ENCODE results near the gene GCGR. TPM values are rescaled to one million over a fixed set of nuclear protein-coding genes. Genes with fewer than 3 reads are reported as not detected.

Gene GCGR
- not detected for total RNA-seq

- Histone ChIP-seq H3K4me3 (no peak within 1 kb of the TSS), H3K9me3 (no peaks in the 10 kb centered on the region), H3K4me1 (no peaks in the 10 kb centered on the region), H3K27me3 (peaks cover 64% of the 10 kb centered on the region), H3K9ac (ENCODE audit: low read depth in 2 of 2, low read length in 2 of 2) (no peak within 1 kb of the TSS), H3K27ac (no peak within 1 kb of the TSS), H3K36me3 (no peaks in the 10 kb centered on the region)
- DNase-seq: no peak
- TF ChIP-seq, protein P1, sequence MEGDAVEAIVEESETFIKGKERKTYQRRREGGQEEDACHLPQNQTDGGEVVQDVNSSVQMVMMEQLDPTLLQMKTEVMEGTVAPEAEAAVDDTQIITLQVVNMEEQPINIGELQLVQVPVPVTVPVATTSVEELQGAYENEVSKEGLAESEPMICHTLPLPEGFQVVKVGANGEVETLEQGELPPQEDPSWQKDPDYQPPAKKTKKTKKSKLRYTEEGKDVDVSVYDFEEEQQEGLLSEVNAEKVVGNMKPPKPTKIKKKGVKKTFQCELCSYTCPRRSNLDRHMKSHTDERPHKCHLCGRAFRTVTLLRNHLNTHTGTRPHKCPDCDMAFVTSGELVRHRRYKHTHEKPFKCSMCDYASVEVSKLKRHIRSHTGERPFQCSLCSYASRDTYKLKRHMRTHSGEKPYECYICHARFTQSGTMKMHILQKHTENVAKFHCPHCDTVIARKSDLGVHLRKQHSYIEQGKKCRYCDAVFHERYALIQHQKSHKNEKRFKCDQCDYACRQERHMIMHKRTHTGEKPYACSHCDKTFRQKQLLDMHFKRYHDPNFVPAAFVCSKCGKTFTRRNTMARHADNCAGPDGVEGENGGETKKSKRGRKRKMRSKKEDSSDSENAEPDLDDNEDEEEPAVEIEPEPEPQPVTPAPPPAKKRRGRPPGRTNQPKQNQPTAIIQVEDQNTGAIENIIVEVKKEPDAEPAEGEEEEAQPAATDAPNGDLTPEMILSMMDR (IDR thresholded peaks at IDR 0.05): no peak
- intact Hi-C loops (cut with DNase I): no loop called here
Measured at GRCh38 chr17:81803728-81804558, at the start of gene GCGR. Gene GCGR, plus strand, starts transcription at chr17:81804150. Its CDS starts 4,869 bp downstream, at chr17:81809019.

- H3K9me3 ChIP-seq: no peaks in the 10 kb centered on the region
- no peaks in the 10 kb centered on the region for H3K36me3 ChIP-seq
- H3K4me3 ChIP-seq: no peak overlapping the region
- no peak overlapping the region for H3K27ac ChIP-seq
- H3K9ac ChIP-seq (ENCODE audit: low read depth in 2 of 2, low read length in 2 of 2): no peak overlapping the region
- intact Hi-C loops (cut with DNase I): no loop called here
- H3K27me3 ChIP-seq: no peaks in the 10 kb centered on the region
- DNase-seq: no peak
- H3K4me1 ChIP-seq: no peaks in the 10 kb centered on the region
- TF ChIP-seq, protein P1 (IDR thresholded peaks at IDR 0.05): no peak
Measured at GRCh38 chr17:81792675-81793615, 11.0 kb upstream of the GCGR start.

DNA sequence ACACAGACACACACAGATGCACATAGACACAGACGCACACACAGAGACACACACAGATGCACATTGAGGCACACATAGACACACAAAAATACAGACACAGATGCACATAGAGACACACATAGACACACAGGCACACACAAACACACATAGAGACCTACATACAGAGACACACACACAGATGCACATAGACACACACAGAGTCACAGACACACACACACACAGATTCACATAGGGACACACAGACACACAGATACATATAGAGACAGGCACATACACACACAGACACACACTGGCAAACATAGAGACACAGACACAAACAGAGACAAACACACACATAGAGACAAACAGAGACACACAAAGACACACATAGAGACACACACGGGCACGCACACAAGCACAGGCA lies 9.9 kb upstream of the GCGR start:
- H3K9me3 ChIP-seq: no peaks in the 10 kb centered on the region
- intact Hi-C loops (cut with DNase I): no loop called here
- no peak for DNase-seq
- TF ChIP-seq, protein P1 (IDR thresholded peaks at IDR 0.05): no peak
- no peak overlapping the region for H3K4me3 ChIP-seq
- no peak overlapping the region for H3K27ac ChIP-seq
- no peaks in the 10 kb centered on the region for H3K36me3 ChIP-seq
- H3K4me1 ChIP-seq: no peaks in the 10 kb centered on the region
- no peak overlapping the region for H3K9ac ChIP-seq (ENCODE audit: low read depth in 2 of 2, low read length in 2 of 2)
- no peaks in the 10 kb centered on the region for H3K27me3 ChIP-seq

GRCh38 chr17:81794509-81794908 lies 9.4 kb upstream of the GCGR start:
- Histone ChIP-seq H3K9ac (ENCODE audit: low read depth in 2 of 2, low read length in 2 of 2) (no peak overlapping the region), H3K27me3 (no peaks in the 10 kb centered on the region), H3K4me1 (no peaks in the 10 kb centered on the region), H3K4me3 (no peak overlapping the region), H3K9me3 (no peaks in the 10 kb centered on the region), H3K36me3 (no peaks in the 10 kb centered on the region), H3K27ac (no peak overlapping the region)
- TF ChIP-seq, protein P1 (IDR thresholded peaks at IDR 0.05): no peak
- intact Hi-C loops (cut with DNase I): no loop called here
- DNase-seq: peak; percentile 63

DNA sequence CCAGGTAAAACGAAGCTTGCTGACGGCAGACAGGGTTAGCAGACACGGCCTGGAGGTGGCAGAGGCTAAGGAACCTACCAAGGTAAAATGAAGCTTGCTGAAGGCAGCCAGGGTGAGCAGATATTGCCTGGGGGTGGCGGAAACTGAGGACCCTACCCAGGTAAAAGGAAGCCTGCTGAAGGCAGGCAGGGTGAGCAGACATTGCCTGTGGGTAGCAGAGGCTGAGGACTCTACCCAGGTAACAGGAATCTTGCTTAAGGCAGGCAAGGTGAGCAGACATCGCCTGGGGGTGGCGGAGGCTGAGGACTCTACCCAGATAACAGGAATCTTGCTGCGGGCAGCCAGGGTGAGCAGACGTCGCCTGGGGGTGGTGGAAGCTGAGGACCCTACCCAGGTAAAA lies 2.6 kb upstream of the GCGR start:
- DNase-seq: no peak
- Histone ChIP-seq H3K4me3 (no peak overlapping the region), H3K27ac (no peak overlapping the region), H3K36me3 (no peaks in the 10 kb centered on the region), H3K9me3 (no peaks in the 10 kb centered on the region), H3K4me1 (no peaks in the 10 kb centered on the region), H3K9ac (ENCODE audit: low read depth in 2 of 2, low read length in 2 of 2) (no peak overlapping the region), H3K27me3 (peaks cover 45% of the 10 kb centered on the region)
- TF ChIP-seq, protein P1 (IDR thresholded peaks at IDR 0.05): no peak
- intact Hi-C loops (cut with DNase I): no loop called here

Data from colonic mucosa (tissue), 4 donors.